ENCODE results near the gene PRR5L.

PRR5L gene

GRCh38 chr11:36364551-36365325 lies 68.7 kb downstream of the PRR5L start:
- H3K9ac ChIP-seq (ENCODE audit: insufficient read length, low read depth) = no peak overlapping the region
- H3K36me3 ChIP-seq (ENCODE audit: insufficient read depth, insufficient read length, low read length) = no peaks in the 10 kb centered on the region
- H3K9me3 ChIP-seq (ENCODE audit: insufficient read depth, low read length) = no peaks in the 10 kb centered on the region
- DNase-seq (ENCODE audit: low read depth, low spot score) = no peak
- TF ChIP-seq ZNF274 (IDR thresholded peaks at IDR 0.05; ENCODE audit: low read depth, low read length) (no peak), YY1 (IDR thresholded peaks at IDR 0.05; ENCODE audit: insufficient read depth, insufficient read length) (no peak), SUZ12 (IDR thresholded peaks at IDR 0.05; ENCODE audit: extremely low read depth, insufficient read depth, insufficient read length) (no peak)
- no peak overlapping the region for H3K4me3 ChIP-seq (ENCODE audit: insufficient read length, low read depth)
- peaks cover 24% of the 10 kb centered on the region for H3K27me3 ChIP-seq (ENCODE audit: insufficient read depth, insufficient read length)
- H3K4me1 ChIP-seq (ENCODE audit: insufficient read depth, insufficient read length) = peaks cover 5% of the 10 kb centered on the region

- H3K4me3 ChIP-seq (ENCODE audit: insufficient read length, low read depth) = no peak overlapping the region
- DNase-seq (ENCODE audit: low read depth, low spot score) = no peak
- no peak for TF ChIP-seq ZNF274 (IDR thresholded peaks at IDR 0.05; ENCODE audit: low read depth, low read length)
- TF ChIP-seq YY1 (IDR thresholded peaks at IDR 0.05; ENCODE audit: insufficient read depth, insufficient read length) = no peak
- TF ChIP-seq SUZ12 (IDR thresholded peaks at IDR 0.05; ENCODE audit: extremely low read depth, insufficient read depth, insufficient read length) = no peak
- H3K36me3 ChIP-seq (ENCODE audit: insufficient read depth, insufficient read length, low read length) = no peaks in the 10 kb centered on the region
- no peaks in the 10 kb centered on the region for H3K9me3 ChIP-seq (ENCODE audit: insufficient read depth, low read length)
- H3K4me1 ChIP-seq (ENCODE audit: insufficient read depth, insufficient read length) = peaks cover 5% of the 10 kb centered on the region
- peaks cover 17% of the 10 kb centered on the region for H3K27me3 ChIP-seq (ENCODE audit: insufficient read depth, insufficient read length)
- no peak overlapping the region for H3K9ac ChIP-seq (ENCODE audit: insufficient read length, low read depth)
These were observed 69.8 kb downstream of the PRR5L start for GRCh38 chr11:36365907-36366306.

- Histone ChIP-seq H3K4me1 (ENCODE audit: insufficient read depth, insufficient read length) (peaks cover 2% of the 10 kb centered on the region), H3K9ac (ENCODE audit: insufficient read length, low read depth) (no peak overlapping the region)
These were observed 72.0 kb downstream of the PRR5L start for GRCh38 chr11:36367806-36368680.

GRCh38 chr11:36371181-36371580 lies 75.1 kb downstream of the PRR5L start:
- DNase-seq (ENCODE audit: low read depth, low spot score) = no peak
- H3K9me3 ChIP-seq (ENCODE audit: insufficient read depth, low read length) = no peaks in the 10 kb centered on the region

More at GRCh38 chr11:36367806-36368680, 72.0 kb downstream of the PRR5L start:
- no peaks in the 10 kb centered on the region for H3K9me3 ChIP-seq (ENCODE audit: insufficient read depth, low read length)
- no peak overlapping the region for H3K4me3 ChIP-seq (ENCODE audit: insufficient read length, low read depth)
- TF ChIP-seq SUZ12 (IDR thresholded peaks at IDR 0.05; ENCODE audit: extremely low read depth, insufficient read depth, insufficient read length) = no peak
- TF ChIP-seq ZNF274 (IDR thresholded peaks at IDR 0.05; ENCODE audit: low read depth, low read length) = no peak
- no peak for TF ChIP-seq YY1 (IDR thresholded peaks at IDR 0.05; ENCODE audit: insufficient read depth, insufficient read length)
- no peaks in the 10 kb centered on the region for H3K36me3 ChIP-seq (ENCODE audit: insufficient read depth, insufficient read length, low read length)
- peaks cover 2% of the 10 kb centered on the region for H3K27me3 ChIP-seq (ENCODE audit: insufficient read depth, insufficient read length)
- no peak for DNase-seq (ENCODE audit: low read depth, low spot score)

GRCh38 chr11:36371590-36371989 lies 75.5 kb downstream of the PRR5L start:
- Histone ChIP-seq H3K27me3 (ENCODE audit: insufficient read depth, insufficient read length) (peaks cover 30% of the 10 kb centered on the region), H3K36me3 (ENCODE audit: insufficient read depth, insufficient read length, low read length) (no peaks in the 10 kb centered on the region), H3K4me1 (ENCODE audit: insufficient read depth, insufficient read length) (no peaks in the 10 kb centered on the region), H3K4me3 (ENCODE audit: insufficient read length, low read depth) (no peak overlapping the region), H3K9ac (ENCODE audit: insufficient read length, low read depth) (no peak overlapping the region), H3K9me3 (ENCODE audit: insufficient read depth, low read length) (no peaks in the 10 kb centered on the region)
- TF ChIP-seq SUZ12 (IDR thresholded peaks at IDR 0.05; ENCODE audit: extremely low read depth, insufficient read depth, insufficient read length) = no peak
- TF ChIP-seq ZNF274 (IDR thresholded peaks at IDR 0.05; ENCODE audit: low read depth, low read length) = no peak
- TF ChIP-seq YY1 (IDR thresholded peaks at IDR 0.05; ENCODE audit: insufficient read depth, insufficient read length) = no peak
- no peak for DNase-seq (ENCODE audit: low read depth, low spot score)

More at GRCh38 chr11:36371181-36371580, 75.1 kb downstream of the PRR5L start:
- Histone ChIP-seq H3K9ac (ENCODE audit: insufficient read length, low read depth) (no peak overlapping the region), H3K36me3 (ENCODE audit: insufficient read depth, insufficient read length, low read length) (no peaks in the 10 kb centered on the region), H3K4me1 (ENCODE audit: insufficient read depth, insufficient read length) (no peaks in the 10 kb centered on the region), H3K4me3 (ENCODE audit: insufficient read length, low read depth) (no peak overlapping the region), H3K27me3 (ENCODE audit: insufficient read depth, insufficient read length) (peaks cover 26% of the 10 kb centered on the region)
- no peak for TF ChIP-seq SUZ12 (IDR thresholded peaks at IDR 0.05; ENCODE audit: extremely low read depth, insufficient read depth, insufficient read length)

- Histone ChIP-seq H3K9me3 (ENCODE audit: insufficient read depth, low read length) (no peaks in the 10 kb centered on the region), H3K36me3 (ENCODE audit: insufficient read depth, insufficient read length, low read length) (no peaks in the 10 kb centered on the region), H3K9ac (ENCODE audit: insufficient read length, low read depth) (no peak overlapping the region), H3K4me3 (ENCODE audit: insufficient read length, low read depth) (no peak overlapping the region), H3K27me3 (ENCODE audit: insufficient read depth, insufficient read length) (peaks cover 37% of the 10 kb centered on the region), H3K4me1 (ENCODE audit: insufficient read depth, insufficient read length) (no peaks in the 10 kb centered on the region)
- DNase-seq (ENCODE audit: low read depth, low spot score) = no peak
- TF ChIP-seq ZNF274 (IDR thresholded peaks at IDR 0.05; ENCODE audit: low read depth, low read length) (no peak), YY1 (IDR thresholded peaks at IDR 0.05; ENCODE audit: insufficient read depth, insufficient read length) (no peak), SUZ12 (IDR thresholded peaks at IDR 0.05; ENCODE audit: extremely low read depth, insufficient read depth, insufficient read length) (no peak)
These were observed 76.1 kb downstream of the PRR5L start for GRCh38 chr11:36372101-36372771.

All from NT2/D1 (cell line).